Activated CD4-positive, alpha-beta T cell treated with anti-CD3 and anti-CD28 coated beads for 36 hours (primary cell): ENCODE data around the gene CCDC148. TPM values are rescaled to one million over a fixed set of nuclear protein-coding genes. Genes with fewer than 3 reads are reported as not detected.
"Not testable (repeated sequence)": the region's sequence is repeated elsewhere in the genome, so short reads cannot be mapped to it uniquely, and the experiment has no call there.

Experiments used
- ATAC-seq: fragments of 200-7000 bp; cut with Tn5 transposase; one replicate; pipeline ENCODE4 v1.10.0; 2021; ENCODE audit warnings: mild to moderate bottlenecking, moderate library complexity
- CTCF ChIA-PET: fragments of 350-600 bp; sonication (Branson Sonifier 250); formaldehyde crosslinking; loops from one replicate; lab custom pipeline; 2021; ENCODE audit warnings: antibody characterized with exemption; lab: Charles Lee
- POLR2A ChIA-PET: fragments of 350-600 bp; sonication (Branson Sonifier 250); formaldehyde crosslinking; loops from one replicate; lab custom pipeline; 2021; ENCODE audit warnings: antibody characterized with exemption, inconsistent platforms; lab: Charles Lee
- DNase-seq: peaks from one replicate; pipeline ENCODE4 v3.0.0-alpha.2; 2020
- H3K27ac Mint-ChIP-seq: one replicate; pipeline ENCODE4 v1.8.0; 2021; ENCODE audit warnings: mixed read lengths
- H3K27me3 Mint-ChIP-seq: one replicate; pipeline ENCODE4 v1.8.0; 2021; ENCODE audit warnings: mixed read lengths
- H3K36me3 Mint-ChIP-seq: one replicate; pipeline ENCODE4 v1.8.0; 2021; ENCODE audit warnings: low read depth, mixed read lengths
- H3K4me1 Mint-ChIP-seq: one replicate; pipeline ENCODE4 v1.8.0; 2021; ENCODE audit warnings: mixed read lengths
- H3K4me3 Mint-ChIP-seq: one replicate; pipeline ENCODE4 v1.8.0; 2021; ENCODE audit warnings: mild to moderate bottlenecking, moderate library complexity, mixed read lengths
- H3K9me3 Mint-ChIP-seq: one replicate; pipeline ENCODE4 v1.8.0; 2021; ENCODE audit warnings: low read depth, mixed read lengths
- intact Hi-C, 2 experiments: fragments of 100-400 bp; cut with DNase I in 1 of 2; cut with micrococcal nuclease in 1 of 2; formaldehyde crosslinking; loops; one replicate each; pipeline versions ENCODE4 v1.14.2 to v1.15.1; 2022 to 2024; cut with DNase I, micrococcal nuclease
- total RNA-seq, 2 experiments: library from RNA; stranded (reverse); gene quantifications; one replicate each; pipeline ENCODE4 v1.2.3, GENCODE V29; 2021

CCDC148 gene
- total RNA-seq, 2 experiments from 2014 or later: 0.23 to 0.26 TPM

- CTCF ChIA-PET: interaction anchor here (0.6 to 0.7 kb wide), 2 partner anchors 125 to 1184 kb away, joined by 3 read pairs; no protein-coding TSS in a partner anchor
- Mint-ChIP-seq H3K36me3 (peaks cover 7% of the 10 kb centered on the region), H3K4me1 (peaks cover 28% of the 10 kb centered on the region), H3K4me3 (no peak overlapping the region), H3K9me3 (no peaks in the 10 kb centered on the region), H3K27me3 (peaks cover 5% of the 10 kb centered on the region), H3K27ac (no peak overlapping the region)
- intact Hi-C loops: no loop called here
- ATAC-seq (no peak), DNase-seq (no peak)
- POLR2A ChIA-PET: no interaction called here
Observed at GRCh38 chr2:158460632-158461297, 4.2 kb upstream of the CCDC148 start.

GRCh38 chr2:158459161-158460003, 2.8 kb upstream of the CCDC148 start:
- intact Hi-C loops: loop anchor here (5.0 to 10.0 kb wide), 7 partner anchors 267 to 1253 kb away; partner anchors contain the start of genes ACVR1 (in 1 of the 2), MARCHF7 (in 1 of the 2) and WDSUB1 (in 1 of the 2)

GRCh38 chr2:158458617-158458920, 2.0 kb upstream of the CCDC148 start:
- Mint-ChIP-seq H3K4me1 (peaks cover 25% of the 10 kb centered on the region), H3K9me3 (no peaks in the 10 kb centered on the region), H3K4me3 (peak overlapping the region; percentile 92), H3K36me3 (peaks cover 7% of the 10 kb centered on the region), H3K27ac (no peak overlapping the region), H3K27me3 (peaks cover 5% of the 10 kb centered on the region)
- POLR2A ChIA-PET: no interaction called here
- DNase-seq: no peak
- intact Hi-C loops: loop anchor here (5.0 to 10.0 kb wide), 7 partner anchors 266 to 1254 kb away; partner anchors contain the start of genes ACVR1 (in 1 of the 2), MARCHF7 (in 1 of the 2) and WDSUB1 (in 1 of the 2)
- no peak for ATAC-seq
- CTCF ChIA-PET: interaction anchor here (0.6 to 1.8 kb wide), 6 partner anchors 11 to 845 kb away, joined by 3 to 5 read pairs (median 3); no protein-coding TSS in a partner anchor

More at GRCh38 chr2:158459161-158460003, 2.8 kb upstream of the CCDC148 start:
- Mint-ChIP-seq H3K36me3 (peaks cover 7% of the 10 kb centered on the region), H3K4me3 (no peak overlapping the region), H3K9me3 (no peaks in the 10 kb centered on the region), H3K27ac (no peak overlapping the region), H3K27me3 (peaks cover 5% of the 10 kb centered on the region), H3K4me1 (peaks cover 25% of the 10 kb centered on the region)
- CTCF ChIA-PET: interaction anchor here (0.6 to 1.8 kb wide), 5 partner anchors 10 to 845 kb away, joined by 3 to 5 read pairs (median 3); no protein-coding TSS in a partner anchor
- no peak for DNase-seq
- no peak for ATAC-seq
- POLR2A ChIA-PET: no interaction called here

- peaks cover 5% of the 10 kb centered on the region for H3K27me3 Mint-ChIP-seq
- peaks cover 25% of the 10 kb centered on the region for H3K4me1 Mint-ChIP-seq
- H3K9me3 Mint-ChIP-seq: no peaks in the 10 kb centered on the region
- ChIA-PET POLR2A (no interaction called here), CTCF (interaction anchor here (0.6 to 1.8 kb wide), 7 partner anchors 10 to 435 kb away, joined by 3 to 5 read pairs (median 3); no protein-coding TSS in a partner anchor)
- peaks cover 7% of the 10 kb centered on the region for H3K36me3 Mint-ChIP-seq
- intact Hi-C loops: loop anchor here (1.0 to 10.0 kb wide), 11 partner anchors 65 to 1254 kb away; partner anchors contain the start of genes ACVR1 (in 2 of the 2), ACVR1C (in 1 of the 2), MARCHF7 (in 1 of the 2) and WDSUB1 (in 1 of the 2)
- peak overlapping the region; percentile 92 for H3K4me3 Mint-ChIP-seq
- DNase-seq (peak; percentile 74), ATAC-seq (peak; percentile 44)
- H3K27ac Mint-ChIP-seq: no peak overlapping the region
Observed at GRCh38 chr2:158457826-158458616, 1.5 kb upstream of the CCDC148 start.

- peak overlapping the region; percentile 72 for H3K27ac Mint-ChIP-seq
- intact Hi-C loops: loop anchor here (1.0 to 10.0 kb wide), 11 partner anchors 64 to 1255 kb away; partner anchors contain the start of genes ACVR1 (in 2 of the 2), ACVR1C (in 1 of the 2), MARCHF7 (in 1 of the 2) and WDSUB1 (in 1 of the 2)
- peak overlapping the region; percentile 92 for H3K4me3 Mint-ChIP-seq
- peaks cover 5% of the 10 kb centered on the region for H3K27me3 Mint-ChIP-seq
- POLR2A ChIA-PET: no interaction called here
- ATAC-seq: peak; percentile 32
- no peaks in the 10 kb centered on the region for H3K9me3 Mint-ChIP-seq
- CTCF ChIA-PET: interaction anchor here (0.6 to 1.4 kb wide), 6 partner anchors 8 to 434 kb away, joined by 3 to 4 read pairs (median 3); no protein-coding TSS in a partner anchor
- peaks cover 25% of the 10 kb centered on the region for H3K4me1 Mint-ChIP-seq
- peaks cover 7% of the 10 kb centered on the region for H3K36me3 Mint-ChIP-seq
- DNase-seq: peak; percentile 73
Observed at GRCh38 chr2:158457092-158457825, 706 bp upstream of the CCDC148 start.

GRCh38 chr2:158443606-158444005, 12.9 kb downstream of the CCDC148 start:
- CTCF ChIA-PET: interaction anchor here (1.0 kb wide), 1 partner anchor 30 kb away, joined by 4 read pairs; no protein-coding TSS in a partner anchor
- Mint-ChIP-seq H3K36me3 (no peaks in the 10 kb centered on the region), H3K4me3 (no peak overlapping the region), H3K27me3 (peaks cover 2% of the 10 kb centered on the region), H3K27ac (no peak overlapping the region), H3K4me1 (no peaks in the 10 kb centered on the region), H3K9me3 (no peaks in the 10 kb centered on the region)
- DNase-seq (no peak), ATAC-seq (no peak)
- POLR2A ChIA-PET: no interaction called here
- intact Hi-C loops: no loop called here

- POLR2A ChIA-PET, CTCF ChIA-PET, H3K27me3 Mint-ChIP-seq, ATAC-seq, DNase-seq, H3K4me1 Mint-ChIP-seq, intact Hi-C loops, H3K4me3 Mint-ChIP-seq, H3K27ac Mint-ChIP-seq, H3K9me3 Mint-ChIP-seq, H3K36me3 Mint-ChIP-seq: not testable (repeated sequence)
Observed at GRCh38 chr2:158439062-158439461, 17.5 kb downstream of the CCDC148 start.

- H3K36me3 Mint-ChIP-seq, DNase-seq, POLR2A ChIA-PET, H3K9me3 Mint-ChIP-seq, CTCF ChIA-PET, ATAC-seq, intact Hi-C loops, H3K27ac Mint-ChIP-seq, H3K27me3 Mint-ChIP-seq, H3K4me3 Mint-ChIP-seq, H3K4me1 Mint-ChIP-seq: not testable (repeated sequence)
Observed at GRCh38 chr2:158433716-158434115, 22.8 kb downstream of the CCDC148 start.

- H3K27me3 Mint-ChIP-seq: peaks cover 10% of the 10 kb centered on the region
- ATAC-seq: no peak
- H3K9me3 Mint-ChIP-seq: peaks cover 9% of the 10 kb centered on the region
- no peak overlapping the region for H3K27ac Mint-ChIP-seq
- no peak overlapping the region for H3K4me3 Mint-ChIP-seq
- ChIA-PET CTCF (interaction anchor here (0.7 kb wide), 1 partner anchor 239 kb away, joined by 3 read pairs; no protein-coding TSS in a partner anchor), POLR2A (no interaction called here)
- no peak for DNase-seq
- H3K36me3 Mint-ChIP-seq: no peaks in the 10 kb centered on the region
- intact Hi-C loops: no loop called here
- H3K4me1 Mint-ChIP-seq: no peaks in the 10 kb centered on the region
Observed at GRCh38 chr2:158432117-158432516, 24.4 kb downstream of the CCDC148 start.

GRCh38 chr2:158414538-158414937, 42.0 kb downstream of the CCDC148 start:
- POLR2A ChIA-PET: no interaction called here

More at GRCh38 chr2:158414538-158414937, 42.0 kb downstream of the CCDC148 start:
- ATAC-seq (no peak), DNase-seq (no peak)
- no peak overlapping the region for H3K4me3 Mint-ChIP-seq
- H3K4me1 Mint-ChIP-seq: no peaks in the 10 kb centered on the region
- H3K36me3 Mint-ChIP-seq: peaks cover 8% of the 10 kb centered on the region
- H3K9me3 Mint-ChIP-seq: peaks cover 19% of the 10 kb centered on the region
- CTCF ChIA-PET: no interaction called here
- H3K27me3 Mint-ChIP-seq: peaks cover 11% of the 10 kb centered on the region
- no peak overlapping the region for H3K27ac Mint-ChIP-seq
- intact Hi-C loops: no loop called here
